HEK293 (cell line): ENCODE data around the gene PNPLA6.

ENCODE experiments used
- CTCF ChIA-PET: fragments of 350-600 bp; formaldehyde crosslinking; extraction: SDS; loops from one replicate; lab custom pipeline; 2021; ENCODE audit warnings: antibody characterized with exemption; lab: Yijun Ruan, JAX
- POLR2A ChIA-PET: fragments of 300-600 bp; formaldehyde crosslinking; extraction: SDS; loops from one replicate; lab custom pipeline; 2020; ENCODE audit warnings: antibody characterized with exemption, inconsistent platforms; lab: Yijun Ruan, JAX
- H3K27ac ChIP-seq: fragments of 200-500 bp; sonication (Bioruptor generic); 2 replicates; pipeline ENCODE4 v1.5.1; 2014; ENCODE audit warnings: low read depth, low read length, control low read depth, inconsistent platforms; ENCODE audit errors: extremely low read depth
- H3K36me3 ChIP-seq, 2 experiments: fragments of 200-500 bp in 1 of 2; sonication (Bioruptor generic) in 1 of 2; 1 replicate in 1 of 2; 2 replicates in 1 of 2; pipeline ENCODE4 v1.5.1; 2014 to 2017; ENCODE audit warnings: inconsistent platforms in 2 of 2, low read length in 2 of 2; ENCODE audit not compliant: control insufficient read depth in 2 of 2, insufficient read depth in 1 of 2
- H3K4me1 ChIP-seq: fragments of 200-500 bp; sonication (Bioruptor generic); 2 replicates; pipeline ENCODE4 v1.5.1; 2014; ENCODE audit warnings: mild to moderate bottlenecking, low read length, inconsistent platforms; ENCODE audit not compliant: control insufficient read depth, insufficient read depth
- H3K4me3 ChIP-seq: 2 replicates; pipeline ENCODE4 v1.5.1; 2011; ENCODE audit warnings: low read depth, mild to moderate bottlenecking, control low read depth, low read length, moderate library complexity
- H3K9me3 ChIP-seq: fragments of 200-500 bp; sonication (Bioruptor generic); 2 replicates; pipeline ENCODE4 v1.5.1; 2014; ENCODE audit warnings: low read depth, low read length, inconsistent platforms; ENCODE audit not compliant: control insufficient read depth, insufficient read depth
- ELK4 ChIP-seq: IDR thresholded peaks from 2 replicates; pipeline ENCODE4 v1.6.1; 2011; ENCODE audit warnings: mild to moderate bottlenecking, low read depth, low read length, borderline replicate concordance
- GFI1B ChIP-seq: fragments of 450-650 bp; formaldehyde crosslinking; IDR thresholded peaks from 2 replicates; pipeline ENCODE4 v1.5.1; 2016; ENCODE audit warnings: missing biosample characterization, missing genetic modification characterization
- GLIS1 ChIP-seq: fragments of 450-650 bp; formaldehyde crosslinking; IDR thresholded peaks from 2 replicates; pipeline ENCODE4 v1.5.1; 2016; ENCODE audit warnings: missing biosample characterization, missing genetic modification characterization
- HOXD13 ChIP-seq: sonication (generic); formaldehyde crosslinking; IDR thresholded peaks from 2 replicates; pipeline ENCODE4 v1.8.0; 2022; ENCODE audit warnings: missing genetic modification reagents, borderline replicate concordance
- KLF10 ChIP-seq: fragments of 450-650 bp; IDR thresholded peaks from 2 replicates; pipeline ENCODE4 v1.5.1; 2018; ENCODE audit warnings: missing biosample characterization, mild to moderate bottlenecking, missing genetic modification characterization
- KLF8 ChIP-seq: fragments of 450-650 bp; formaldehyde crosslinking; IDR thresholded peaks from 2 replicates; pipeline ENCODE4 v1.5.1; 2016; ENCODE audit warnings: missing biosample characterization, missing genetic modification characterization
- REPIN1 ChIP-seq: fragments of 450-650 bp; formaldehyde crosslinking; IDR thresholded peaks from 2 replicates; pipeline ENCODE4 v1.5.1; 2017; ENCODE audit warnings: missing biosample characterization, missing genetic modification characterization, low read depth
- REST ChIP-seq: fragments of 450-650 bp; formaldehyde crosslinking; IDR thresholded peaks from 2 replicates; pipeline ENCODE4 v1.5.1; 2016; ENCODE audit warnings: missing biosample characterization, missing genetic modification characterization
- SP2 ChIP-seq: fragments of 450-650 bp; formaldehyde crosslinking; IDR thresholded peaks from 2 replicates; pipeline ENCODE4 v1.5.1; 2016; ENCODE audit warnings: missing biosample characterization, missing genetic modification characterization
- SP7 ChIP-seq: fragments of 450-650 bp; formaldehyde crosslinking; IDR thresholded peaks from 2 replicates; pipeline ENCODE4 v1.5.1; 2016; ENCODE audit warnings: missing biosample characterization, missing genetic modification characterization
- TRIM28 ChIP-seq: IDR thresholded peaks from 2 replicates; pipeline ENCODE4 v1.6.1; 2011; ENCODE audit warnings: low read length, control low read depth, borderline replicate concordance
- YY1 ChIP-seq: fragments of 450-650 bp; formaldehyde crosslinking; IDR thresholded peaks from 2 replicates; pipeline ENCODE4 v1.5.1; 2018; ENCODE audit warnings: missing biosample characterization, missing genetic modification characterization
- ZBTB1 ChIP-seq: fragments of 450-650 bp; formaldehyde crosslinking; IDR thresholded peaks from 2 replicates; pipeline ENCODE4 v1.5.1; 2016; ENCODE audit warnings: missing biosample characterization, missing genetic modification characterization
- ZFP37 ChIP-seq: fragments of 450-650 bp; formaldehyde crosslinking; IDR thresholded peaks from 2 replicates; pipeline ENCODE4 v1.5.1; 2016; ENCODE audit warnings: missing biosample characterization, missing genetic modification characterization
- ZFP69B ChIP-seq: fragments of 450-650 bp; formaldehyde crosslinking; IDR thresholded peaks from 2 replicates; pipeline ENCODE4 v1.5.1; 2016; ENCODE audit warnings: missing biosample characterization, missing genetic modification characterization
- ZNF10 ChIP-seq: fragments of 450-650 bp; formaldehyde crosslinking; IDR thresholded peaks from 2 replicates; pipeline ENCODE4 v1.5.1; 2017; ENCODE audit warnings: missing biosample characterization, missing genetic modification characterization
- ZNF157 ChIP-seq: fragments of 450-650 bp; formaldehyde crosslinking; IDR thresholded peaks from 2 replicates; pipeline ENCODE4 v1.5.1; 2016; ENCODE audit warnings: missing biosample characterization, missing genetic modification characterization
- ZNF169 ChIP-seq: fragments of 450-650 bp; formaldehyde crosslinking; IDR thresholded peaks from 2 replicates; pipeline ENCODE4 v1.5.1; 2016; ENCODE audit warnings: missing biosample characterization, missing genetic modification characterization
- ZNF175 ChIP-seq: fragments of 450-650 bp; formaldehyde crosslinking; IDR thresholded peaks from 2 replicates; pipeline ENCODE4 v1.5.1; 2016; ENCODE audit warnings: missing biosample characterization, missing genetic modification characterization
- ZNF184 ChIP-seq: fragments of 450-650 bp; IDR thresholded peaks from 2 replicates; pipeline ENCODE4 v1.5.1; 2018; ENCODE audit warnings: missing biosample characterization, mild to moderate bottlenecking, missing genetic modification characterization
- ZNF19 ChIP-seq: fragments of 450-650 bp; formaldehyde crosslinking; IDR thresholded peaks from 2 replicates; pipeline ENCODE4; 2016; ENCODE audit warnings: missing biosample characterization, missing genetic modification characterization, low read depth
- ZNF24 ChIP-seq: fragments of 450-650 bp; formaldehyde crosslinking; IDR thresholded peaks from 2 replicates; pipeline ENCODE4 v1.5.1; 2016; ENCODE audit warnings: missing biosample characterization, missing genetic modification characterization
- ZNF266 ChIP-seq: fragments of 450-650 bp; formaldehyde crosslinking; IDR thresholded peaks from 2 replicates; pipeline ENCODE4 v1.5.1; 2016; ENCODE audit warnings: missing biosample characterization, missing genetic modification characterization, low read depth
- ZNF350 ChIP-seq: fragments of 450-650 bp; formaldehyde crosslinking; IDR thresholded peaks from 2 replicates; pipeline ENCODE4 v1.5.0; 2017; ENCODE audit warnings: missing biosample characterization, mild to moderate bottlenecking, missing genetic modification characterization
- ZNF521 ChIP-seq: fragments of 450-650 bp; formaldehyde crosslinking; IDR thresholded peaks from 2 replicates; pipeline ENCODE4 v1.5.1; 2017; ENCODE audit warnings: missing biosample characterization, mild to moderate bottlenecking, missing genetic modification characterization
- ZNF529 ChIP-seq: fragments of 450-650 bp; formaldehyde crosslinking; IDR thresholded peaks from 2 replicates; pipeline ENCODE4 v1.5.1; 2017; ENCODE audit warnings: missing genetic modification characterization, missing biosample characterization; ENCODE audit not compliant: insufficient replicate concordance
- ZNF555 ChIP-seq: fragments of 450-650 bp; formaldehyde crosslinking; conservative IDR thresholded peaks from 2 replicates; pipeline ENCODE4 v1.5.1; 2017; ENCODE audit warnings: missing biosample characterization, mild to moderate bottlenecking, missing genetic modification characterization, inconsistent platforms
- ZNF600 ChIP-seq: fragments of 450-650 bp; formaldehyde crosslinking; IDR thresholded peaks from 2 replicates; pipeline ENCODE4 v1.5.1; 2016; ENCODE audit warnings: missing biosample characterization, missing genetic modification characterization
- ZNF639 ChIP-seq: fragments of 450-650 bp; formaldehyde crosslinking; IDR thresholded peaks from 2 replicates; pipeline ENCODE4 v1.5.1; 2016; ENCODE audit warnings: missing biosample characterization, missing genetic modification characterization
- ZNF701 ChIP-seq: fragments of 450-650 bp; formaldehyde crosslinking; IDR thresholded peaks from 2 replicates; pipeline ENCODE4 v1.5.1; 2016; ENCODE audit warnings: missing biosample characterization, missing genetic modification characterization
- ZNF830 ChIP-seq: fragments of 450-650 bp; IDR thresholded peaks from 2 replicates; pipeline ENCODE4 v1.5.0; 2018; ENCODE audit warnings: missing biosample characterization, missing genetic modification characterization, low read depth, mild to moderate bottlenecking, moderate library complexity
- ZSCAN16 ChIP-seq: fragments of 450-650 bp; formaldehyde crosslinking; IDR thresholded peaks from 2 replicates; pipeline ENCODE4 v1.5.1; 2016; ENCODE audit warnings: missing biosample characterization, missing genetic modification characterization
- ZSCAN30 ChIP-seq: fragments of 450-650 bp; IDR thresholded peaks from 2 replicates; pipeline ENCODE4 v1.5.1; 2018; ENCODE audit warnings: missing biosample characterization, mild to moderate bottlenecking, missing genetic modification characterization, moderate library complexity
- ZXDB ChIP-seq: fragments of 450-650 bp; formaldehyde crosslinking; IDR thresholded peaks from 2 replicates; pipeline ENCODE4 v1.5.1; 2016; ENCODE audit warnings: missing biosample characterization, missing genetic modification characterization

The PNPLA6 gene

GRCh38 chr19:7535047-7535997, at the start of gene PNPLA6:
Gene PNPLA6, plus strand, starts transcription at chr19:7535717. Its CDS starts 72 bp downstream, at chr19:7535789.
- Histone ChIP-seq H3K36me3 (peaks cover 0 to 18% of the 10 kb centered on the region in 2 experiments; a peak in 2 of 3 replicates), H3K4me3 (peak within 1 kb of the TSS; percentile 82), H3K4me1 (no peaks in the 10 kb centered on the region), H3K27ac (peak within 1 kb of the TSS; percentile 39; the same call in 1 of the 2 replicates), H3K9me3 (no peaks in the 10 kb centered on the region)
- POLR2A ChIA-PET = interaction anchor here (0.6 to 3.4 kb wide), 6 partner anchors 9 to 155 kb away, joined by 3 to 27 read pairs (median 4); partner anchors contain the start of genes MCOLN1 and ZNF358
- CTCF ChIA-PET = interaction anchor here (1.1 kb wide), 1 partner anchor 62 kb away, joined by 3 read pairs; no protein-coding TSS in a partner anchor
- TF ChIP-seq ZSCAN16 (tag by site-specific recombination) (no peak), GFI1B (tag by site-specific recombination) (no peak), ZNF555 (tag by site-specific recombination) (no peak), ZNF529 (no peak), ZNF830 (tag by site-specific recombination) (no peak), SP2 (tag by site-specific recombination) (peak; percentile 84), ZNF521 (no peak), ZNF639 (tag by site-specific recombination) (no peak; the same call in none of the 2 replicates), ZNF184 (tag by site-specific recombination) (no peak), ZNF24 (peak; percentile 73; the same call in 1 of the 2 replicates), ZNF175 (no peak), TRIM28 (peak; percentile 30; the same call in 1 of the 2 replicates), KLF8 (tag by site-specific recombination) (peak; percentile 94), REPIN1 (tag by site-specific recombination) (no peak), ZNF266 (tag by site-specific recombination) (no peak), GLIS1 (tag by site-specific recombination) (peak; percentile 82), SP7 (tag by site-specific recombination) (peak; percentile 82), ZBTB1 (tag by site-specific recombination) (peak; percentile 75; the same call in 1 of the 2 replicates), ZNF600 (tag by site-specific recombination) (peak; percentile 28; the same call in 1 of the 2 replicates), ZNF169 (tag by site-specific recombination) (no peak), ELK4 (no peak), ZFP69B (peak; percentile 95), ZNF701 (no peak), ZNF19 (no peak), ZSCAN30 (peak; percentile 90), ZNF157 (tag by site-specific recombination) (no peak), YY1 (tag by site-specific recombination) (peak; percentile 68), ZNF350 (tag by site-specific recombination) (no peak), HOXD13 (no peak), ZXDB (tag by site-specific recombination) (peak; percentile 96), ZFP37 (tag by site-specific recombination) (no peak), KLF10 (tag by site-specific recombination) (peak; percentile 72; the same call in 1 of the 2 replicates), REST (tag by site-specific recombination) (no peak), ZNF10 (tag by site-specific recombination) (no peak; the same call in 1 of the 2 replicates)
